Measurements from ENCODE around the gene AUH.

- TF ChIP-seq CTCF (IDR thresholded peaks at IDR 0.05): no peak
- no peak for TF ChIP-seq POLR2A (IDR thresholded peaks at IDR 0.05)
These were observed 181.3 kb downstream of the AUH start for GRCh38 chr9:91180240-91180929.

Data from Peyer's patch (tissue), 4 donors.